Panc1 (cell line): ENCODE results near the gene CCSER2. TPM values are rescaled to one million over a fixed set of nuclear protein-coding genes. Genes with fewer than 3 reads are reported as not detected.

Source experiments
- ATAC-seq: fragments of 200-7000 bp; cut with Tn5 transposase; 2 replicates; pipeline ENCODE4 v1.9.1; 2020; ENCODE audit warnings: mild to moderate bottlenecking, moderate library complexity
- BruUV-seq: library from RNA; stranded (reverse); fragments of 400-500 nt; replicated peaks from 2 replicates; lab custom pipeline; 2021; lab: Mats Ljungman, UMichigan
- CTCF ChIA-PET: fragments of 300-600 bp; sonication (Branson Sonifier 250); formaldehyde crosslinking; loops from one replicate; lab custom pipeline; 2022; ENCODE audit warnings: antibody characterized with exemption; lab: Charles Lee
- POLR2A ChIA-PET: fragments of 300-600 bp; sonication (Branson Sonifier 250); formaldehyde crosslinking; loops from one replicate; lab custom pipeline; 2022; ENCODE audit warnings: antibody characterized with exemption; lab: Charles Lee
- DNase-seq: peaks from one replicate; pipeline ENCODE4 v3.0.0-alpha.2; 2010; ENCODE audit warnings: low read depth, low spot score
- H3K27ac ChIP-seq: 2 replicates; pipeline ENCODE4 v1.5.1; 2011; ENCODE audit warnings: mild to moderate bottlenecking, low read length, inconsistent platforms
- H3K27me3 ChIP-seq: fragments of 200-500 bp; sonication (Bioruptor generic); 2 replicates; pipeline ENCODE4 v1.6.0; 2014; ENCODE audit warnings: low read length, inconsistent platforms; ENCODE audit not compliant: control insufficient read depth, insufficient read depth
- H3K36me3 ChIP-seq: fragments of 200-500 bp; sonication (Bioruptor generic); 2 replicates; pipeline ENCODE4 v1.5.1; 2014; ENCODE audit warnings: inconsistent platforms, mild to moderate bottlenecking, low read length, moderate library complexity; ENCODE audit not compliant: control insufficient read depth, insufficient read depth
- H3K4me1 ChIP-seq: 2 replicates; pipeline ENCODE4 v1.5.1; 2011; ENCODE audit warnings: inconsistent platforms, mild to moderate bottlenecking, low read length, moderate library complexity; ENCODE audit not compliant: control insufficient read depth, insufficient read depth
- H3K4me3 ChIP-seq, 2 experiments: 2 replicates each; pipeline ENCODE4 v1.5.1; 2011 to 2012; ENCODE audit warnings: low read depth in 2 of 2, low read length in 2 of 2, mild to moderate bottlenecking in 2 of 2, inconsistent platforms in 1 of 2, moderate library complexity in 1 of 2
- H3K9me3 ChIP-seq: fragments of 200-500 bp; sonication (Bioruptor generic); 2 replicates; pipeline ENCODE4 v1.5.1; 2014; ENCODE audit warnings: low read depth, mild to moderate bottlenecking, inconsistent platforms, low read length, moderate library complexity; ENCODE audit not compliant: control insufficient read depth, insufficient read depth
- POLR2AphosphoS5 ChIP-seq: IDR thresholded peaks from 2 replicates; pipeline ENCODE4 v1.6.1; 2012; ENCODE audit warnings: mild to moderate bottlenecking, low read depth, low read length, moderate library complexity
- SIN3A ChIP-seq: IDR thresholded peaks from 2 replicates; pipeline ENCODE4 v1.6.1; 2012; ENCODE audit warnings: low read depth, mild to moderate bottlenecking, low read length, moderate library complexity, borderline replicate concordance; ENCODE audit not compliant: insufficient read depth
- TCF7L2 ChIP-seq: IDR thresholded peaks from 2 replicates; pipeline ENCODE4 v1.6.1; 2011; ENCODE audit warnings: mild to moderate bottlenecking, low read depth, low read length, inconsistent platforms
- in situ Hi-C: cut with HindIII; loops from 2 replicates; pipeline ENCODE4 v1.10.0; 2016; ENCODE audit warnings: low sequenced_read_pairs, low pct_unique_long_range_greater_than_20kb
- intact Hi-C: fragments of 100-400 bp; cut with micrococcal nuclease; formaldehyde crosslinking; loops from one replicate; pipeline ENCODE4 v1.10.0; 2022; ENCODE audit not compliant: unreplicated experiment
- total RNA-seq: library from RNA; stranded (reverse); gene quantifications from one replicate; pipeline ENCODE4 v1.2.1, GENCODE V29; 2021; ENCODE audit not compliant: unreplicated experiment
- TF ChIP-seq, protein P1 (sequence below): fragments of 450-650 bp; IDR thresholded peaks from 2 replicates; pipeline ENCODE4 v1.5.1; 2017; ENCODE audit warnings: mild to moderate bottlenecking
- TF ChIP-seq, protein P2 (sequence below), 2 experiments: IDR thresholded peaks; 2 replicates each; pipeline ENCODE4 v1.6.1; 2011 to 2012; ENCODE audit warnings: low read depth in 2 of 2, control low read depth in 1 of 2, low read length in 1 of 2, mild to moderate bottlenecking in 1 of 2, moderate library complexity in 1 of 2; ENCODE audit not compliant: insufficient read depth in 1 of 2

The CCSER2 gene
- total RNA-seq, 1 experiment from 2014 or later: 63.7 TPM

DNA sequence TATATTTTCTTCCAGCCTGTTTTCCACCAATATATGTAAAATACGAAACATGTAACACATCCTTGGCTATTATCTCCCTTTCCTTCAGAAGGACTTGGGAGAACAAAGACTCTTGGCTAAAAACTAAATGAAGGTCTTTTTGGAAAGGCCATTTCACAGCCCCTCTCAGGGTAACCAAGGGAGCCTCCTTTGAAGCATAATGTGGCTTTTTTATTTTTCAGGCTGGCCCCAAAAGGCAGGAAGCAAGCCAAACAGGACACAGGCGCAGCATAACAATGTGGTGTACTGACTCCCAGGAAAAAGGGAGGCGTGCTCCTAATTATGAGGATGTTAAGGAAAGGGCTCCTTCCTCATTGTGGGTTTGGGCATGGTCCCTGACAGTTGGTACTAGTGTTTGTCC, 30.3 kb upstream of the CCSER2 start:
- CTCF ChIA-PET: no interaction called here
- in situ Hi-C loops (no loop called here), intact Hi-C loops (no loop called here)
- no TSS peak for BruUV-seq
- H3K9me3 ChIP-seq: no peaks in the 10 kb centered on the region
- H3K4me1 ChIP-seq: no peaks in the 10 kb centered on the region
- POLR2A ChIA-PET: no interaction called here
- H3K27ac ChIP-seq: no peak overlapping the region
- H3K27me3 ChIP-seq: peaks cover 3% of the 10 kb centered on the region; the same call in 1 of the 2 replicates
- no peak for ATAC-seq
- DNase-seq: no peak
- H3K4me3 ChIP-seq: no peak overlapping the region
- TF ChIP-seq POLR2AphosphoS5: no peak
- TF ChIP-seq, protein P1, sequence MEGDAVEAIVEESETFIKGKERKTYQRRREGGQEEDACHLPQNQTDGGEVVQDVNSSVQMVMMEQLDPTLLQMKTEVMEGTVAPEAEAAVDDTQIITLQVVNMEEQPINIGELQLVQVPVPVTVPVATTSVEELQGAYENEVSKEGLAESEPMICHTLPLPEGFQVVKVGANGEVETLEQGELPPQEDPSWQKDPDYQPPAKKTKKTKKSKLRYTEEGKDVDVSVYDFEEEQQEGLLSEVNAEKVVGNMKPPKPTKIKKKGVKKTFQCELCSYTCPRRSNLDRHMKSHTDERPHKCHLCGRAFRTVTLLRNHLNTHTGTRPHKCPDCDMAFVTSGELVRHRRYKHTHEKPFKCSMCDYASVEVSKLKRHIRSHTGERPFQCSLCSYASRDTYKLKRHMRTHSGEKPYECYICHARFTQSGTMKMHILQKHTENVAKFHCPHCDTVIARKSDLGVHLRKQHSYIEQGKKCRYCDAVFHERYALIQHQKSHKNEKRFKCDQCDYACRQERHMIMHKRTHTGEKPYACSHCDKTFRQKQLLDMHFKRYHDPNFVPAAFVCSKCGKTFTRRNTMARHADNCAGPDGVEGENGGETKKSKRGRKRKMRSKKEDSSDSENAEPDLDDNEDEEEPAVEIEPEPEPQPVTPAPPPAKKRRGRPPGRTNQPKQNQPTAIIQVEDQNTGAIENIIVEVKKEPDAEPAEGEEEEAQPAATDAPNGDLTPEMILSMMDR: no peak
- TF ChIP-seq, protein P2, sequence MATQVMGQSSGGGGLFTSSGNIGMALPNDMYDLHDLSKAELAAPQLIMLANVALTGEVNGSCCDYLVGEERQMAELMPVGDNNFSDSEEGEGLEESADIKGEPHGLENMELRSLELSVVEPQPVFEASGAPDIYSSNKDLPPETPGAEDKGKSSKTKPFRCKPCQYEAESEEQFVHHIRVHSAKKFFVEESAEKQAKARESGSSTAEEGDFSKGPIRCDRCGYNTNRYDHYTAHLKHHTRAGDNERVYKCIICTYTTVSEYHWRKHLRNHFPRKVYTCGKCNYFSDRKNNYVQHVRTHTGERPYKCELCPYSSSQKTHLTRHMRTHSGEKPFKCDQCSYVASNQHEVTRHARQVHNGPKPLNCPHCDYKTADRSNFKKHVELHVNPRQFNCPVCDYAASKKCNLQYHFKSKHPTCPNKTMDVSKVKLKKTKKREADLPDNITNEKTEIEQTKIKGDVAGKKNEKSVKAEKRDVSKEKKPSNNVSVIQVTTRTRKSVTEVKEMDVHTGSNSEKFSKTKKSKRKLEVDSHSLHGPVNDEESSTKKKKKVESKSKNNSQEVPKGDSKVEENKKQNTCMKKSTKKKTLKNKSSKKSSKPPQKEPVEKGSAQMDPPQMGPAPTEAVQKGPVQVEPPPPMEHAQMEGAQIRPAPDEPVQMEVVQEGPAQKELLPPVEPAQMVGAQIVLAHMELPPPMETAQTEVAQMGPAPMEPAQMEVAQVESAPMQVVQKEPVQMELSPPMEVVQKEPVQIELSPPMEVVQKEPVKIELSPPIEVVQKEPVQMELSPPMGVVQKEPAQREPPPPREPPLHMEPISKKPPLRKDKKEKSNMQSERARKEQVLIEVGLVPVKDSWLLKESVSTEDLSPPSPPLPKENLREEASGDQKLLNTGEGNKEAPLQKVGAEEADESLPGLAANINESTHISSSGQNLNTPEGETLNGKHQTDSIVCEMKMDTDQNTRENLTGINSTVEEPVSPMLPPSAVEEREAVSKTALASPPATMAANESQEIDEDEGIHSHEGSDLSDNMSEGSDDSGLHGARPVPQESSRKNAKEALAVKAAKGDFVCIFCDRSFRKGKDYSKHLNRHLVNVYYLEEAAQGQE (IDR thresholded peaks at IDR 0.05; ENCODE audit: insufficient read depth in 1 of 2, low read depth in 2 of 2, low read length in 1 of 2): no peak
- TF ChIP-seq SIN3A: no peak
- no peak for TF ChIP-seq TCF7L2
- no peaks in the 10 kb centered on the region for H3K36me3 ChIP-seq

DNA sequence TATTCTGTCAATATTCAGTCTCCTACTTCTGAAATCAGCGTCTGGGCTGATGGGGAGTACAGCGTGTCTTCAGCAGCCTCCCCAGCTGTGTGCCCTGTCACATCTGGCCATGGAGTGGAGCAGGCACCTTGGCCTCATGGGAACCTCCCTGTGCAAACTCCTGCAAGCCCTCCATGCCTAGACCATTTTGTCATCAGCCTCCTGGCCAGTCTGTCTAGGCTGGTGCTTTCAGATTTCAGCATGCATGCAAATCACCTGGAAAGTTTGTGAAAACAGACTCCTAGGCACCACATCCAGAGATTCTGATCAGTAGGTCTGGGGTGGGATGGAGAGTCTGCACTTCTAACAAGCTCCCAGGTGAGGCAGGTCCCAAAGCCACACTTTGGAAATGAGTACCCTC, 26.2 kb upstream of the CCSER2 start:
- ChIA-PET CTCF (no interaction called here), POLR2A (no interaction called here)
- no peak overlapping the region for H3K27ac ChIP-seq
- H3K9me3 ChIP-seq: no peaks in the 10 kb centered on the region
- 0 out of 2 replicates have a peak, but pooled peaks cover 3% of the 10 kb centered on the region for H3K27me3 ChIP-seq
- DNase-seq (no peak), ATAC-seq (peak; percentile 65)
- BruUV-seq: no TSS peak
- in situ Hi-C loops: no loop called here
- TF ChIP-seq, protein P2 (IDR thresholded peaks at IDR 0.05; ENCODE audit: insufficient read depth in 1 of 2, low read depth in 2 of 2, low read length in 1 of 2): no peak
- TF ChIP-seq POLR2AphosphoS5 (no peak), TCF7L2 (no peak), SIN3A (no peak)
- TF ChIP-seq, protein P1: no peak
- no peaks in the 10 kb centered on the region for H3K4me1 ChIP-seq
- H3K4me3 ChIP-seq: no peak overlapping the region
- intact Hi-C loops: no loop called here
- no peaks in the 10 kb centered on the region for H3K36me3 ChIP-seq
